HL-60/S4 treated with phorbol 12-myristate 13-acetate at 8.2 ng/mL for 4 days and 3 days (cell line): Measurements from ENCODE around the gene DAPK3.
"Not testable (repeated sequence)": the region's sequence is repeated elsewhere in the genome, so short reads cannot be mapped to it uniquely, and the experiment has no call there.

ENCODE experiments used
- in situ Hi-C: fragments of 300-500 bp; cut with MboI; formaldehyde crosslinking; loops from 2 replicates; pipeline ENCODE4 v1.15.0; 2022; ENCODE audit warnings: low sequenced_read_pairs

Gene DAPK3

DNA sequence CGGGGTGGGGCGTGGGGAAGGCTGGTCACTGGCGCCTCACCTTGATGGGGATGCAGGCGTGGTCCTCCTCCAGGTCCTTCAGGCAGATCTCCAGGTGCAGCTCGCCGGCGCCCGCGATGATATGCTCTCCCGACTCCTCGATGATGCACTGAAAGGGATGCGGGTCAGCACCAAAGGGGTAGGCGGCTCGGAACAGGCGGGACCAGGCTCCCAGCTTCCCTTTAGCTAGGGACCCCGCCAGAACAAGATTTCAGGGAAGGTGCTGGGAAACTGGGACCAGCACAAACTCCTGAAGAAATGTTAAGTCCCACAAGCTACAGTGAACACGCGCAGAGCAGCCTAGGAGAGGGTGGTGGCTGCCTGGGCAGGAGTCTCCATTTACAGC lies 8.4 kb upstream of the DAPK3 start:
- in situ Hi-C loops: no loop called here

DNA sequence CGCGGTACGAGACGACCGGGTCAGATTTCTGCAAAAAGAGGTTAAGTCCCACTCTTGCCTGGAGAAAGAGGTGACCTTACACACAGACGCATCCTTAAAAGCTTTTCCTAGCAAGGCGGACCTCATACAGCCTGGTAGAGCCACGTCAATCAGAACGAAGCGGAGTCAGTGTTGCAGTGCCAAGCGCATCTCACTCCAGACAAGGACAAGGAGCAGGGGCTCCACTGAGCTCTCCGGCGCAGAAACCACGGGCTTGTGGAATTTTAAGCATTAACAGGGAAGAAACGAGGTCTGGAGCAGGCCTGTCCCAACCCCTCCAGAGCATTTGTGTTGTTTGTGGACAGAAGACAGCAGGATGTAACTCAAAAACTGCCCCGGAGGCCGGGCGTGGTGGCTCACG lies 7.2 kb upstream of the DAPK3 start:
- in situ Hi-C loops: no loop called here

DNA sequence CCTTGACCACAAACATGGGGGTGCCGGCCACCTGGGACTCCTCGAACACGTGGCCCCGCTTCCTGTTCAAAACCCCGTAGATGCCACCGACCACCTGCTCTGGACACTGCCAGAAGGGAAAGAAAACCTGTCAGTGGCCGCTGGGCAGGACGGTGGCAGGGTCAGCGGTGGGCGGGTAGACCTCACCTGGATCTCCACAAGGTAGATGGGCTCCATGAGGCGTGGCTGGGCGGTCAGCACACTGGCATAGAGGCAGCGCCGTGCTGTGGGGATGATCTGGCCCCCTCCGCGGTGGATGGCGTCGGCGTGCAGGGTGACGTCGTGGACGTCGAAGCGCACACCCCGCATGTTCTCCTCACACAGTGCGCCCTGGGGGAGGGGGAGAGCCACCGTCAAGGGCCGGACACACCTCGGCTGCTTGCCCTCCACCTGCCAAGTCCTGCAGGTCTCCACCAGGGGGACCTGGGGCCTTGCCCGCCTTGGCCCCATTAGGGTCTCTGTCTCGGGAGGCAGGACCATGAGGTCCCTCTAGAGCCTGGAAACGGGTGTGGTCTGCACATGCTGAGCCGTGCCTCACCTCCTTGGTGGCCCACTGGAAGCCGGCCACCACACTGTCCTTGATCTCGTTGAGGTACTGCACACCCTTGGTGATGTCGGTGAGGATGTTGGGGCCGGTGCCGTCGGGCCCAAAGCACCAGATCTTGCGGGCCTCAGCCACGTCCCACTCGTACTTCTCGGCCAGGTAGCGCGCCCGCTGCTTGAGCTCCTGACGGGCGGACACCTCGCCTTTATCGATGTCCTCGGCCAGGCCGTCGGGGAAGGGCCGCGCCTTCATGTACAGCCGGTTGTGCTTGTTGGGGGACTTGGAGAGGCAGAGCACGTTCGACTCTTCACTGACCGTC lies 6.6 kb upstream of the DAPK3 start:
- in situ Hi-C loops: no loop called here

DNA sequence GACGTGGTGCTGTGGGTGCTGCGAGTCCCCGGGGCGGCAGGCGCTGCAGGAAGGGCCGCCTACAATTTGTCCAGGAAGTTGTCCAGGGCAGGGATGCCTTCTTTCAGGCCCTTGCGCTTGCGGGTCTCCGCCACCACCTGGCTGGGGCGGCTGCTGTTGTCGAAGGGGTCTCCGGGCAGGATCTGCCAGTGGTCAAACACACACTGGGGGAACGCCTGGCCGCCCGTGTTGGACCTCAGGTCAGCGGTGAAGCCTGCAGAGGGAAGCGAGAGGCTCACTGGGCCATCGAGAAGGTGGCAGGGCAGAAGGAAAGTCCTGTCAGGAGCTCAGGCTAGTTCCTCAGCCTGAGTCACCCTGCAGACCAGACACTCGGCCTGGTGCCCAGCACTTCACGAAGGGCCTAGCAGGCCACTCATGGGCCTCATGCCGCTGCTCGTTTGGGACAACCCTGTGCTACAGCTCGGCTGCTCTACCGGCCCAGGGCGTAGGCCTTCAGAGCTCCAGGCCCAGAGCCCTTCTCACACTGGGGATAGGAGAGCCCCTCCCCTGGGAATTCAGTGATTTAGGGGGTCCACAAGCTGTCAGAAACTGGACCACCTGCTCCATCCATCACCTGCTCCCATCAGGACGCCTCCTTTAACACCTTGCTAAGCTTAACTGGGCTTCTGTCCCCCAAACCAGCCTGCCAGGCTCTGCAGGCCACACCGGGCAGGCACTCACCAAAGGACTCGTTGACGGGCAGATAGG lies 5.8 kb upstream of the DAPK3 start:
- in situ Hi-C loops: no loop called here

DNA sequence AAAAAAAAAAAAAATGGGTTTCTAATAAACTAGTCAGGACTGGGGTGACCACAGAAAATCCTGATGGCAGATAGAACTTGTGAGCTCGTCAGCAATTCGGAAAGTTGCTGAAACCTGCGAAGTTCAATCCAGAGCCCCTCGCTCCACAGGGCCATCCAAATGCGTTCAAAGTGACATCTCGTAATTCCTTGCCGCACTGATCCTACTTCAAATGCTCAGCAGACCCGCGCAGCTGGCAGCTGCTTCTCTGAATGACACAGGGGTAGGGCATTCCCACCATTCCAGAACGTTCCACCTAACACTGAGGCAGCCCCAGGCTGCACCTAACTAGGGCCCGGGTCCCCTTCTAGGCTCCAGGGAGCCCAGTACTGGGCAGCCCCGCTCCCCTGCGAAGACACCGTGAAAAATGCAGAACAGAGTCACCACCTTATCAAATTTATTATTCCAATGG lies 4.8 kb upstream of the DAPK3 start:
- in situ Hi-C loops: no loop called here

DNA sequence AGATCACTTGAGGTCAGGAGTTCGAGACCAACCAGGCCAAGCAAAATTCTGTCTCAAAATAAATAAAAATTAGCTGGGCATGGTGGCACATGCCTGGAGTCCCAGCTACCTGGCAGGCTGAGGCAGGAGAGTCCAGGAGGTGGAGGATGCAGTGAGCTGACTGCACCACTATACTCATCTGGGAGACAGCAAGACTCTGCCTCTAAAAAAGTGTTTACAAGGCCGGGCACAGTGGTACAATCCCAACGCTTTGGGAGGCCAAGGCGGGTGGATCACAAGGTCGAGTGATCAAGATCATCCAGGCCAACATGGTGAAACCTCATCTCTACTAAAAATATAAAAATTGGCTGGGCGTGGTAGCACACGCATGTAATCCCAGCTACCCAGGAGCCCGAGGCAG lies 4.2 kb upstream of the DAPK3 start:
- in situ Hi-C loops: no loop called here

DNA sequence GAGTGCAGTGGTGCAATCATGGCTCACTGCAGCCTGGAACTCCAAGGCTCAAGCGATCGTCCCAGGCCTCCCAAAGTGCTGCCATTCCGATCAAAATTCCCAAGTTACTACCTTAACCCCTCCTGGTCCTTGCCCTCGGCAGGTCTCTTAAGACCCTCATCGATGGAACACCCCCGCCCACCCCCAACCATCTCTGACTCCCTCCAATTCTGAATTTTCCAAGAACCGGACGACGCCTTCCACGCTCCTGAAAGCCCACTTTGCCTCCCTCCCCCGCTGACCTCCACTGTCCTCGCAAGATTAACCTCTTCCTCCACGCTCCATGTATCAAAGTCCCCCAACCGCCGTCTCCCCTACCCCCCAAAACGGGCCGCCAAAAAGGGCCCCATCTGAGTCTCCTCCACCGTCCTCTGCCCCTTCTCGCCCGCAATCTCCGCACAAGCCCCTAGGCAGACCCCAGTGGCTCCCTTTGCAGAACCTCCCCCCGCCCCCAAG lies 539 bp downstream of the DAPK3 start:
- in situ Hi-C loops: no loop called here

DNA sequence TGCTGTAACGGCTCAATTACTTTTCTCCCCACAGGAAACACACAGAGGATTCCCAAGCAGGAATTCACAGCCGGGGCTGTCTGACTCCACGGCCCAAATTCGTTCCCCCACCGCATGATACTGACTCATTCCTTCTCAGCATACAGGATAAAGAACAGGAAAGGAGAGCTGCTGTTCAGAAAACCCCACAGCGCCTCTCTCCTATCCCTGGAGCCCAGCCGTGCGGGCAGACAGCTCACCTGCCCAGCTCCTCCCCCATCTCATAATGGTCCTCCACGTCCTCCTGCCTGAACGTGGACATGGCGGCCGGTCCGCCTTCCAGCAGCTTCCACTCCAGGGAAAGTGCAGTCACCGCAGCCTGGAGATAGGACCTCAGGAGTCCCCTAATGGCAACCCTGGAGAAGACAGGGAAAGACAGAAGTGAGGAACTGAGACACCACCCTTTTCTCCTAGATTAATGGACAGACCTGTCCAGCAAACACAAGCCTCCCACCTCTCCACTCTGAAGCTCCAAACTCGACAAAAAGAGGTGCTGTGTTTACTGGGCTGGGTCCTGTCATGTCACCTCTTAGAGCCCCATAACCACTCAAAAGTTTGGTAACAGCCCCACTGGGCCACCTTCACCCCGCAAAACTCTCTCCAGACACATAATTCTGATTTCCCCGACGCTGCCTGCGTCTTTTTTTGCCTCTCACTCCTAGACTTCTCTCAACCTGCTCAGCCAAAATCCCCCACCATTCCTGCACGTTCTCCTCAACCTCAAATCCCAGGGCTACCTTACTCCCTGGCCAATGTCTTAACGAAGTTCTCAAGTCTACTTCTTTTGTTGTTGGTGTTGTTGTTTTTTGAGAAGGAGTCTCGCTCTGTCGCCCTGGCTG lies 1.2 kb downstream of the DAPK3 start:
- in situ Hi-C loops: no loop called here

DNA sequence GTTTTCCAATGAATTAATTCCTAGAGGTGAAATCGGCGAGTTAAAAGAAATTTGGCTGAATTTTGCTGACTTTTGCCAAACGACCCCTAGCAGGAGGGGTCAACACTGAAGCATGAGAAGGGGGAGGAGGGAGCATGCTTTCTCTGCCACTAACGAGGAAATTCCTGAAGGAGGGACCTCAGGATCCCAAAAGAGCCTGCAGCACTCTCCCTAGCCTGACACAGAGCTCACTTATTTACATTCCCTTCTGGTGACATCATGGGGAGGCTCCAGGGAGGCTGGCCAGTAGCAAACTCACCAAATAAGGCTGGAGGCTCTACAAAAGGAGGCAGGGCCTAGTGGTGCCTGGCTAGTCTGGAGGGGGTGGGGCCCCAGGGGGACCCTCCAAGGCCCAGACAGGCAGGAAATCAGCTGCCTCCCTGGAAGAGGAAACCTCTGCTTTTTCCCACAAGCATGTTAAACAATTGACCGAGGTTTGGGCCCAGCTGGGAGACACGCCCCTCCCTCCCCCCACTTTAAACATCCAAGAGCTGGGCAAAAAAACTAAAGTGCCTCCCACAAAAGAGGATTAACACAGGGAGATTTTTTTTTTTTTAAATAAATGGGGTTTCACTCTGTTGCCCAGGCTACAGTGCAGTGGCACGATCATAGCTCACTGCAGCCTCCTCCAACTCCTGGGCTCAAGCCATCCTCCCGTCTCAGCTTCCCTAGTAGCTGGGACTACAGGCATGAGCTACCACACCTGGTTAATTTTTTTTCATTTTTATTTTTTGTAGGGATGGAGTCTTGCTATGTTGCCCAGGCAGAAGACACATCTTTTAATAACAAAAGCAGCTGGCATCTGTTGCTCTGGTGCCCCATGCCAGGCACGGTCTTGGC lies 2.1 kb downstream of the DAPK3 start:
- in situ Hi-C loops: no loop called here

DNA sequence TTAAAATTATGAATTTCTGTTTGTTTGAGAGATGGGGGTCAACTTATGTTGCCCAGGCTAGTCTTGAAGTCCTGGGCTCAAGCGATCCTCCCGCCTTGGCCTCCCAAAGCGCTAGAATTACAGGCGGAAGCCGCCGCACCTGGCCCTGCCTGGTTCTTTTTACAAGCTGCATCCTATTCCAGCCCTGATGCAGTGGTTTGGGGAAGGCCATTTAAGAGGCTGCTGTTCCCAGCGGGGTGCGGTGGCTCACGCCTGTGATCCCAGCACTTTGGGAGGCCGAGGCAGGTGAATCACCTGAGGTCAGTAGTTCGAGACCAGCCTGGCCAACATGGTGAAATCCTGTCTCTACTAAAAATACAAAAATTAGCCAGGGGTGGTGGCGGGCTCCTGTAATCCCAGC lies 2.9 kb downstream of the DAPK3 start:
- in situ Hi-C loops: not testable (repeated sequence)

DNA sequence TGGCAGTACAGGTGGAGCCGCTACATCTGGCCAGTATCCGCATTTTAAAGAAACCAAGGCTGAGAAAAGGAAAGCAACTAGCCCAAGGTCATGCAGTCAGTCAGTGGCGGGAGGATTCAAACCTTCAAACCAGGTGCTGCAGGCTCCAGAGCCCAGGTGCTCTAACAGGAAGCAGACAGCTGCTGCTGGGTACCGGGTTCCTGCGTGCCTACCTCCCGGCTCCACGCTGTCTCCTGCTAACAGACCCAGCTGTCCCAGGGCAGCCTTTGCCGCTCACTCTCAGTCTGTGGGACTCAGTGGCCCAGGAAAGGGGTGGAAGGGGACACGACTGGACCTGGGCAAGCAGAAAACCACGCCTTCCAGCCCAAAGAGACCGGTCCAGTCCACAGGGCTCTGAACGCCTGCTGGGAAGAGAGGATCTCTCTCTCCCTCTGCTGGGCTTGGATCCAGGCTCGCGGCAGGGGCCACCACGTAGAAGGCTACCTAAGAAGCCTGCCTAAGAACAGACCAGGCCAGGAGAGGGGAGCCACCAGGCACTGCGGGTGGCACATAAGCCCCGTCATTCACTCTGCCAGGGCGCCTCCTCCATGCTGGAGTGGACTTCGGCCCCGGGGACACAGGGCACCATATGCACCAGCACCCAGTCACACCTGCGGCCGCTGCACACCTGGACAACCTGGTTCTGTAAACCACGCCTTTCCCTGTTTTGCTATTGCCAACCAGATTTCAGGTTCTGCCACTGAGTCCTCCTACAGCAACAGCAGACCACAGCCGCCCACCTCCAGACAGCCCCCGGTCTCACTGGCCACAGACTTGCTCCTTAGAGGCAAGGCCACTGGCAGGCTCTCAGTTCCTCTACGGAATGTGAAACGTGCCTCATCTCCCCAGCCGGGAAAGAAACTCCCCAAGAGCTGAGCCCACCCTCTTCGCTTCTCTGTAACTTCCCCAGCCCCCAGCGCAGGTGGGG lies 4.6 kb downstream of the DAPK3 start:
- in situ Hi-C loops: no loop called here

DNA sequence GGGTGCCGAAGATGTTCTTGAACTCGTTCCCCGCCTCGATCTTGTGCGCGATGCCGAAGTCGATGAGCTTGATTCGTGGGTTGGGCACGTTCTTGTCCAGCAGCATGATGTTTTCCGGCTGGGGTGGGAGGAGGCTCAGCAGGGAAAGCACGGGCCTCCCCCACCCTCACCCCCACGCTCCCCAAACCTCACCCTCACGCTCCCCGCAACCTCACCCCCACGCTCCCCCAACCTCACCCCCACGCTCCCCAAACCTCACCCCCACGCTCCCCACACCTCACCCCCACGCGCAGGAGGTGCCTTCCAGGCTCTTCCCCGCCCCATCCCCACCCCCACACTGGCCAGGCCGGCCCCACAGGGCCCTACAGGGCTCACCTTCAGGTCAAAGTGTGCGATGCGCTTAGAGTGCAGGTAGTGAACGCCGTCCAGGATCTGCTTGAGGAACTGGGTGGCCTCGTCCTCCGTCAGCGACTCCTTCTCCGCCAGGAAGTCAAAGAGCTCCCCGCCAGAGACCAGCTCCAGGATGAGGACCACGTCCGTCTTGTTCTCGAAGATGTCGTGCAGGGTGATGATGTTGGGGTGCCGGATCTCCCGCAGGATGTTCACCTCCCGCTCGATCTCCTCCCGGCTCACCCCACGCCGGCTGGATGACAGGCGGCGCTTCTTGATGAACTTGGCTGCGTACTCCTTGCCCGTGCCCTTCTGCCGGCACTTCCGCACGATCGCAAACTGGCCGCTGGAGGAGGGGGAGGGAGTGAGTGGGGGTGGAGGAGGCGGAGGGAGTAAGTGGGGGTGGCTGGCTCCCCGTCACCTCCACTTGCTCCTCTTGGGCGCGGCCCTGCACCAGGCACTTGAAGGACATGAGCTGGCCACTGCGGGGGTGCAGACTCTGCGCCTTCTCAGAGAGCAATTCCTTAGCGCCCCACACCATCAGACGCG lies 6.4 kb downstream of the DAPK3 start:
- in situ Hi-C loops: no loop called here

DNA sequence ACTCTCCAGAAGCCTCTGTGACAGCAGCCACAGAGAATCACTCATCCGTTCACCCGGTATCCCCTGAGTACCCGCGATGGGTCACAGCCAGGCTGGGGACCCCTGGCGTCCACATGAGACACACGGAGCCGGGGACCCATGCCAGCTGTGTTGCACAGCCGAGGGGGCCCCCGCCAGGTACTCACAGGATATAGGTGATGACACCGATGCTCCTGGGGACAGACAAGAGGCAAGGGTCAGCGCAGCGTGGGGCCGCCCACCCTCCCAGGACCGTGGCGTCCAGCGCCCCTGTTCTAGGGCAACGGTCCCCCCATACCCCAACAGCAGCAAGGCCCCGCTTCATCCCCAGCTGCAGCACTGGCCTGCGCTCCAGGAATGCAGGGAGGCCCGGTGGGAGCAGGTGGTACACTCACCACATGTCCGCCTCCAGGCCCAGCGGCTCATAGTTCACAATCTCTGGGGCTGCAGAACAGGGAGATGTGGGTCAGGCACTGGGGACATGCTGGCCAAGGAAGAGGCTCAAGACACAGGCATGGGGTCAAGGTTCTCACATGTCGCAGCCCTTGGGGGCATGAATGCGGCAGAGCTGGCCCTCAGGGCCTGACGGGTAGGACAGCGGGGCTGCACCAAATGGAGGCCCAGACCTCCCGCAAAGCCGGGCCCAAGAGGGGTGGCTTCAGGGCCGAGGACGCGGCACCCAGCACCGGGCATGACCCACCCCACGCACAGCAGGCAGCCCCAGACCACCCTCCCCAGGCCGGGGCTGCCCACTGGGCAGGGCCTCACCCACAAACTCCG lies 7.2 kb downstream of the DAPK3 start:
- in situ Hi-C loops: no loop called here

DNA sequence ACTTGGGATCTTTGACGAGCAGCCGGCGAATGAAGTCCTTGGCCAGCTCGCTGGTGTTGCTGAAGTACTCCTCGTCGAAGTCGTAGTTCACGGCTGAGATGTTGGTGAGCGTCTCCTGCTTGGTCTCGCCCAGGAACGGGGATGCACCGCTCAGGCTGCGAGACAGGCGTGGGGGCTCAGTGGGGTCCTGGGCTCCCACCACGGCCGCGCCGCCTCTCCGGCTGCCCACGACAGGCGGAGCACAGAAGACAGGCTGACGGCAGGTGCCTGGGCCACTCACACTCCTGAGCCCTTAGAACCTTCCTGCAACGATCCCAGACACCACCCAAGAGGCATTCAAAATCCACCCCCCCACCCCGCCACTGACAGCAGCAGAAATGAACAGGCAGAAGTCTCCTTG lies 9.9 kb downstream of the DAPK3 start:
- in situ Hi-C loops: no loop called here

DNA sequence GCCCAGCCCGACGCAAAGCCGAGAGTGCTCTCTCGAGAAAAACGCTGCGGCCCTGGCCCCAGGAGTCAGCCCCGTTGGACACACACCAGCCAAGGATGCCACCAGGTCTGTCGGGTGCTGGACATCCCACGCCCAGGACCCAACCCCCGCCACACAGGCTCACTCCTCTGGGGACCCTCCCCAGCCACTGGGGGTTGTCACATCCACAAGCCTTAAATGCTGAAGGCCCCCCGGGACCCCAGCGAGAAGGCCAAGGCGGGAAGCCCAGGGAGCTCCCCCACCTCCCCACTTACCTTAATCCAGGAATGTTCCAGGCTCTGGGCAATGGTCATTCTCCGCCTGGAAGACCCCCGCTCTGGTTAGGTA lies 11.2 kb downstream of the DAPK3 start:
- in situ Hi-C loops: no loop called here

DNA sequence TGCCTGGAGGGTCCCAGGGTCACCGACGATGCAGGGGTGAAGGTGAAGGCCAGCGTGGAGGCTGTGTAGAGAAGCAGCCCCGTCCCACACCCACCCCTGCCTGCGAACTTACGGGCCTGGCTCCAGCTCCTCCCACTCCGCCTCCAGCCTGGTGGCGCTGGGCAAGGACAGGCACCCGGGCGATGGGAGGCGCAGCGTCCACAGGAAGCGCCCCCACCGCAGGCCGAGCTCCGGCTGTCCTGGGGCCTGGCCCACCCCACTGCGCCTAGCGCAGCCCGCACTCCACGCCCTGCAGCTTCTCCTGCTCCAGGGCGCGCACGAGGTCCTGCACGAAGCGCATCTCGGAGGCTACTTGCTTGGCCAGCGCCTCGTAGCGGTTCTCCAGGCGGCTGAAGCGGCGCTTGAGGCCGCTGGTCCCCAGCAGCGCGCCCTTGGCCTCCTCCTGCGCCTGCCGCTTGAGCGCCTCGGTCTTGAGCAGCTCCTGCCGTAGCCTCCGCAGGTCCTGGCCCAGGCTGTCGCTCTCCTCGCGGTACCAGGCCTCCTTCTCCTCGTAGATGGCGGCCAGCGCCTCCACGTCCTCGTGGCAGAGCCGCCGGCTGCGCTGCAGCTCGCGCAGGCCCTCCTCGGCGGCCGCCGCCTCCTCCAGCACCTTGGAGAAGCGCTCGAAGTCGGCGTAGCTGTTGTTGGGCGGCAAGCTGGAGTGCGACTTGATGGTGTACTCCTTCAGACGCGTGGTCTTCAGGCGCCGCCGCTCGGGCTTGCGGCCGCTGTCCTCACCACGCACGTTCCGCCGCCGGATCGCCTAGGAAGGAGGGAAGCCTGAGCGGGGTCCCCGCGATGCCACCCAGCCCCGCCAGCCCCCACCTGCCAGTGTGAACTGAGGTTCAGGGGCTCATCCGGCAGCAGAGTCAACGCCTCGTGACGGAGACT lies 11.8 kb downstream of the DAPK3 start:
- in situ Hi-C loops: no loop called here
